ENCODE data around the gene HDAC4. TPM values are rescaled to one million over a fixed set of nuclear protein-coding genes. Genes with fewer than 3 reads are reported as not detected.

Gene HDAC4
- total and polyA plus RNA-seq, 9 of the 15 experiments (the other 6 are each of a cell fraction or from before 2014, with no cell fraction given): 0.11 to 20.2 (median 4.0) TPM

DNA sequence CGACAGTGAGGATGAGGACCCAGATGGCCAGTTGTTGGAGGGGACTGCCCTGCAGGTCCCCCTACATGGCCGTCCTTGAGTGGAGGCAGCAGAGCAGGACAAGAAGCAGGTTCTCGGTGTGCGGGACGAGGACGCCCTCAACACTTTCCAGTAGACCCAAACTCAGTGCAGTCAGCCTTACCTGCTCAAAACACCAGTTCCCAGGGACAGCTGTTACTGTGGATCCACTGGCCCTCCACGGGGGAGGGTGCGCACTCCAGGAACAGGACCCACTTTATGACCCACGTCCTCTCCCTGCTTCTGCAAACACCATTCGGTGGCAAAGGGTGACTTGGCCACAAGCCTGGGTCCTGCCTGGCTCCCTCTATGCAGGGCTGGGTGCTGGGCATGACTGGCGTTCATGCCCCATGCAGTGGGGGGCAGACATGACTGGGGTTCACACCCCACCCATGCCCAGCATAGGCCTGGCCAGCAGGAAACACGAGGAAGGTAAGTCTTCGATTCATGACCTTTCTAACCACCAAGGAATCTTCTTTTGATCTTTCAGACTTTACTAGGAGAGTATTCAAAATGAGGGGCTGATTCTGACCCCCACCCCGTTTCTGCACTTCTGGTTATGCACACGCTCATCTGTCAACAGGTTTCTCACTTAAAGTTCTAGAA, 233.7 kb downstream of the HDAC4 start (continued):
- TF ChIP-seq NEUROD1 (IDR thresholded peaks at IDR 0.05; ENCODE audit: borderline replicate concordance, low read depth, low read length, partially characterized antibody): no peak
- TF ChIP-seq HMGN3 (IDR thresholded peaks at IDR 0.05; ENCODE audit: borderline replicate concordance, extremely low read depth, insufficient read length, low read depth, low read length): no peak

DNA sequence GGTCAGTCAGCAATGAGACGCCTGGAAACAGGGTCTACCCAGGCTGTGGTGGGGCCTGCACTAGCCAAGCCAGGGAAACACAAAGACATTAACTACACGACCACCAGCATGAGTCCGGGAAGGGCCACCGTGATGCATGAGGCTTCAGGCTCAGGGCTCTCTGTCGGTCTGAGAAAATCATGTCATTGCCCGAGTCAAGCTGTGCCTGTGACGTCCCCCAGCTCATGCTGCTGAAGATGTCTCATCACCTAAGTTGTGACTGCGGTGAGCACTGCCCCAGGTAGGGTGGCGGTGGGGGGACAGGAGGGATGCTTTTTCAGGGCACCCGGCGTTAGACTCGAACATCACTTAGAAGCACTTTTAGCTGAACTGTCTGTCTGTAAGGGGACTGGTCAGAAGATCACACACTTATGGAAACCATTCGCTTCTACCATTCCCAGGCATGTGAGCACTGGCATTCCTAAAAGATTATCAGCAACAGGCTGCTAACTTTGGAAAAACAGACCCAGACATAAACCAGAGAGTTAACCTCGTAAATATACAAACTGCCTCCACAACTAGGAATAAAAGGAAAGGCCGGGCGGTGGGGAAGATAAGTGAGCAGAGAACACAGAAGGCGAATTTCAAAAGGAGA, 234.5 kb downstream of the HDAC4 start:
- CTCF ChIA-PET (ENCODE audit: low intra/inter-chr PET ratio): no interaction called here
- in situ Hi-C loops (cut with MboI): no loop called here
- 78% methylated on average over 12 of the region's 17 CpGs for WGBS (ENCODE audit: insufficient coverage, low coverage, missing lambda C conversion rate)
- no peaks in the 10 kb centered on the region; a peak in 1 of 5 replicates for H3K4me1 ChIP-seq (replicated peaks in 1 of 2; ENCODE audit: control insufficient read depth in 2 of 2, insufficient read depth in 2 of 2, low read length in 2 of 2)
- no peak for DNase-seq (ENCODE audit: extremely low read depth in 1 of 4, low spot score in 3 of 4)
- H3K9ac ChIP-seq (ENCODE audit: insufficient read depth in 1 of 2, low read depth in 2 of 2, low read length in 2 of 2): no peak overlapping the region
- no peak for FAIRE-seq
- no peaks in the 10 kb centered on the region for H4K20me1 ChIP-seq (replicated peaks; ENCODE audit: control insufficient read depth, insufficient read depth, low read length)
- H3K4me2 ChIP-seq (ENCODE audit: insufficient read depth, low read length): no peak overlapping the region
- no peak for TF ChIP-seq RBM17 (IDR thresholded peaks at IDR 0.05; ENCODE audit: borderline replicate concordance, low read depth, low read length)
- no peak for TF ChIP-seq TARDBP (IDR thresholded peaks at IDR 0.05)
- TF ChIP-seq, protein P1, sequence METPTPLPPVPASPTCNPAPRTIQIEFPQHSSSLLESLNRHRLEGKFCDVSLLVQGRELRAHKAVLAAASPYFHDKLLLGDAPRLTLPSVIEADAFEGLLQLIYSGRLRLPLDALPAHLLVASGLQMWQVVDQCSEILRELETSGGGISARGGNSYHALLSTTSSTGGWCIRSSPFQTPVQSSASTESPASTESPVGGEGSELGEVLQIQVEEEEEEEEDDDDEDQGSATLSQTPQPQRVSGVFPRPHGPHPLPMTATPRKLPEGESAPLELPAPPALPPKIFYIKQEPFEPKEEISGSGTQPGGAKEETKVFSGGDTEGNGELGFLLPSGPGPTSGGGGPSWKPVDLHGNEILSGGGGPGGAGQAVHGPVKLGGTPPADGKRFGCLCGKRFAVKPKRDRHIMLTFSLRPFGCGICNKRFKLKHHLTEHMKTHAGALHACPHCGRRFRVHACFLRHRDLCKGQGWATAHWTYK (CRISPR knock-in tag; IDR thresholded peaks at IDR 0.05): no peak
- TF ChIP-seq, protein P2, sequence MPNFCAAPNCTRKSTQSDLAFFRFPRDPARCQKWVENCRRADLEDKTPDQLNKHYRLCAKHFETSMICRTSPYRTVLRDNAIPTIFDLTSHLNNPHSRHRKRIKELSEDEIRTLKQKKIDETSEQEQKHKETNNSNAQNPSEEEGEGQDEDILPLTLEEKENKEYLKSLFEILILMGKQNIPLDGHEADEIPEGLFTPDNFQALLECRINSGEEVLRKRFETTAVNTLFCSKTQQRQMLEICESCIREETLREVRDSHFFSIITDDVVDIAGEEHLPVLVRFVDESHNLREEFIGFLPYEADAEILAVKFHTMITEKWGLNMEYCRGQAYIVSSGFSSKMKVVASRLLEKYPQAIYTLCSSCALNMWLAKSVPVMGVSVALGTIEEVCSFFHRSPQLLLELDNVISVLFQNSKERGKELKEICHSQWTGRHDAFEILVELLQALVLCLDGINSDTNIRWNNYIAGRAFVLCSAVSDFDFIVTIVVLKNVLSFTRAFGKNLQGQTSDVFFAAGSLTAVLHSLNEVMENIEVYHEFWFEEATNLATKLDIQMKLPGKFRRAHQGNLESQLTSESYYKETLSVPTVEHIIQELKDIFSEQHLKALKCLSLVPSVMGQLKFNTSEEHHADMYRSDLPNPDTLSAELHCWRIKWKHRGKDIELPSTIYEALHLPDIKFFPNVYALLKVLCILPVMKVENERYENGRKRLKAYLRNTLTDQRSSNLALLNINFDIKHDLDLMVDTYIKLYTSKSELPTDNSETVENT (CRISPR knock-in tag; IDR thresholded peaks at IDR 0.05): no peak
- no peak for TF ChIP-seq LARP7 (IDR thresholded peaks at IDR 0.05)
- no peaks in the 10 kb centered on the region for H3K79me2 ChIP-seq (ENCODE audit: control insufficient read depth, insufficient read depth, low read length)
- H2AFZ ChIP-seq (ENCODE audit: low read depth, low read length): no peak overlapping the region
- no peaks in the 10 kb centered on the region for H3K36me3 ChIP-seq (ENCODE audit: control insufficient read depth, insufficient read depth, low read length)
- H3K27me3 ChIP-seq (ENCODE audit: control insufficient read depth in 2 of 2, insufficient read depth in 2 of 2, low read length in 2 of 2): no peaks in the 10 kb centered on the region
- H3K27ac ChIP-seq (ENCODE audit: extremely low read depth, low read depth, low read length): no peak overlapping the region
- POLR2A ChIA-PET: no interaction called here
- H3K9me1 ChIP-seq (ENCODE audit: control insufficient read depth, insufficient read depth, low read length): no peaks in the 10 kb centered on the region
- H3K4me3 ChIP-seq: no peak overlapping the region
- ATAC-seq: no peak
- BruUV-seq (replicated peaks): no TSS peak
- intact Hi-C loops (cut with micrococcal nuclease): no loop called here
- H3K9me3 ChIP-seq (replicated peaks; ENCODE audit: control insufficient read depth, insufficient read depth, low read depth, low read length): no peaks in the 10 kb centered on the region
